ENCODE measurements around the gene SEMA4F.

The SEMA4F gene

DNA sequence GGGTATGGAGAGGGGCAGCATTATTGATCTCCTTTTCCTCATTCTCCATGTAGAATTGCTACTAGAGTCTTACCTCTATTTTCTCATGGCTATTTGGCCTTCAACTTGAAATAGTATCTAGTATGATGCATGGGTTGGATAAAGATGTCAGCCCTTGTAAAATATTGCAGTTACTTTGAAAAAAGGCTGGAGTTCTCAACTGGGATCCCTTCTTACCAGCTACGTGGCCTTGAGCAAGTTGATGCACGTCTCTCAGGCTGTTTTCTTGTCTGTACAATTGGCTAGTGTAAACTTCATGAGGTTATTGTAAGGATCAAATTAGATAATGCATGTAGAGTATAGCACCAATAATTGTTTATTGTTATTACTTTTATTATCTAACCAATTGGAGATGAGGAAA, 50.2 kb downstream of the SEMA4F start:
- in situ Hi-C loops (cut with MboI; ENCODE audit: low sequenced_read_pairs): loop anchor here (25.0 kb wide), 1 partner anchor 183 kb away; no protein-coding TSS in a partner anchor

DNA sequence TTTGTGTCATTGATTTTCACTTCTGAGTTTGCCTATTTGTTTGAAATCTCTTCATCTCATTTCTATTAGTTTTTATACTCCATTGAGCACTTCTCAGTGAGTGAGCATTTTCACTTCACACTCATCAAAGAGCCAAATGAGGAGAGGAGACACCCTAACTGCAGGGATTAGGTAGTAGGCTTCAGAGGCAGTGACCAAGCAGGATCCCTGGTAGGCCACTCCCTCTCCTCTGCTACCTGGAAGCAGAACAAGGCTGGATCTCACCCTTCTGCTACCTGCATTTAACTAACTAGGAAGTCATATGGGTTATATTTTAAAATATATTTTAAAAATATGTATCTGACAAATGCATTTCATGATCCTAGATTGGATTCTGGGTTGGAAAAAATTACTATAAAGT, 52.7 kb downstream of the SEMA4F start:
- in situ Hi-C loops (cut with MboI; ENCODE audit: low sequenced_read_pairs): loop anchor here (25.0 kb wide), 1 partner anchor 181 kb away; no protein-coding TSS in a partner anchor

- in situ Hi-C loops (cut with MboI; ENCODE audit: low sequenced_read_pairs): loop anchor here (25.0 kb wide), 1 partner anchor 179 kb away; no protein-coding TSS in a partner anchor
These were observed 53.8 kb downstream of the SEMA4F start for GRCh38 chr2:74707837-74708236.

DNA sequence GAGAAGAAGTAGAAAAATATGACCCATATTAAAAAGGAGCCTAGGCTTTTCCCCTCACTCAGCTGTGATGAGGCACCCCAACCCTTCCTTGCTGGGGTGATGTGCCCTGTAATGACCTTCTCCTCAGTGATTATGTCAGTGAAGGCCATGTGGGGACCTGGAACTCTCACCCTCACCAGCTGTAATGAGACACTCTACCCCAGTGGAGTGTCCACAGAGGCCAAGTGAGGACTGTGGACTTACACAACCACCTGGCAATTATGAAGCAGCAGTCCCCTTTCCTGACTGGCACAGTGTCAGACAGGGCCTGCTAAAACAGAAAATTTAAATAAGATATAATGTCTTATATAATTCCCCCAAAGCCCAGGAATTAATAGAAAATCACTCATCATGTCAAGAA, 54.2 kb downstream of the SEMA4F start:
- in situ Hi-C loops (cut with MboI; ENCODE audit: low sequenced_read_pairs): loop anchor here (25.0 kb wide), 1 partner anchor 179 kb away; no protein-coding TSS in a partner anchor

DNA sequence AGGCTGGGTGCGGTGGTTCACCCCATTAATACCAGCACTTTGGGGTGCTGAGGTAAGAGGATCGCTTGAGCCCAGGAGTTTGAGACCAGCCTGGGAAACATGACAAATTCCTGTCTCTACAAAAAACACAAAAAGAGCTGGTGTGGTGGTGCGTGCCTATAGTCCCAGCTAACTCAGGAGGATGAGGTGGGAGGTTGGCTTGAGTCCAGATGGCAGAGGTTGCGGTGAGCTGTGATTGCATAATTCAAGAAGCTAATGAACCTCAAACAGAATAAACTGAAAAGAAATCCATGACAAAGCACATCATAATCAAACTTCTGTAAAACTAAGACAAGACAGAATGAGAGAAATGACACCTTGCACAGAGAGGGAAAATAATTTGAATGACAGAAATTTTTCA, 54.8 kb downstream of the SEMA4F start:
- in situ Hi-C loops (cut with MboI; ENCODE audit: low sequenced_read_pairs): loop anchor here (25.0 kb wide), 1 partner anchor 178 kb away; no protein-coding TSS in a partner anchor

DNA sequence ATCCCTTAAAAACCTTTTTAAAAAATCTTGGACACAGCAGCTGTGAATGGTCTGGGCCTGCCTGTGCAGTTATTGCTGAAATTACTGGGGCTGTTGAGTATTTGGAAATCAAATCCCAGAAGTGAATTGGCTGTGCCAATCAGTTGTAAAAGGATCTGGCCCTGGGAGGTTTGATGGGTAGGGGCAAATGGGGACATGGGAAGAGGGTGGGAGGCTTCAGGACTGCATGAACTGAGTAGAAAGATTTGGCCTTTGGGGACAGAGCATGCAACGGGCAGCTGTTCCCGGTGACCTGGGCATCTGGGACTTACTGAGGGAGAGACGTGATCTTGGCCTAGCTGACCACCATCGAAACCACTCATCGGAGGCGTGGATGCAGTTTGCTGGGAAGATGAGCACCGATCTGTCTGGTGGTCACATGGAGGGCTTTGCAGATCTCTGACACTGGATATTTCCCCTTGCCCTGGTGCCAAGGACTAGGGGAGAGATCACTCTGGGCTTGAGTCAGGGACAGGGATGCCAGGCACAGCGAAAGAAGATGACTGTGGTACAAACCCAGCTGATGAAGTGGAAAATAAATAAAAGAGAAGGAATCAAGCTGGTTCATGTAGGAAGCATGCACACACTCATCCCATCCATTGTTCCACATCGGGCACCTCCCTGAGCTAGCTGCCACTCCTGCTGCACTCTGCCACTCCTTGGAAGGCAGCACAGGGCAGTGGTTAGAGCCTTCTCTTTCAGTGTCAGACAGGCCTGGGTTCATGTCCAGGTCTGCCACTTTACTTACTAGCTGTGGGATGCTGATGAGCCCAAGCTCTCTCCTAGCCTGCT, 58.4 kb downstream of the SEMA4F start:
- in situ Hi-C loops (cut with MboI; ENCODE audit: low sequenced_read_pairs): loop anchor here (25.0 kb wide), 1 partner anchor 175 kb away; no protein-coding TSS in a partner anchor

DNA sequence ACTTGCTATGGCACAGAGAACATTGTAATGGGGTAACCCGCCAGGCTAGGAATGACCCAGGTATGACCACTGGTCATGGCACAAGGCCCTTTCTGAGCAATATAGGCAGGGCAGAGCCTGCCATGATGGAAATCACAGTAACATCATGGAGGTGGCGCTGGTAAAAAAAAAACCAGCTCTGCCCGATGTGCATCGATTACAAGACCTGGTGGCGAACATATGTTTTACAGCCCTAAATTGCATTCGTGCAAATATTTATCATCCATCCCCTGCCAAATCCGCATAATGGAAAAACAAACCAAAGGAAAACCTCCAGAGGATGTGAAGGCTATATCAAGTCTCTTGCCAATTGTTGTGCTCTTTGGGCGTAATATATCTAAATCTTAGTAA, 60.6 kb downstream of the SEMA4F start:
- in situ Hi-C loops (cut with MboI; ENCODE audit: low sequenced_read_pairs): loop anchor here (25.0 kb wide), 1 partner anchor 173 kb away; no protein-coding TSS in a partner anchor

DNA sequence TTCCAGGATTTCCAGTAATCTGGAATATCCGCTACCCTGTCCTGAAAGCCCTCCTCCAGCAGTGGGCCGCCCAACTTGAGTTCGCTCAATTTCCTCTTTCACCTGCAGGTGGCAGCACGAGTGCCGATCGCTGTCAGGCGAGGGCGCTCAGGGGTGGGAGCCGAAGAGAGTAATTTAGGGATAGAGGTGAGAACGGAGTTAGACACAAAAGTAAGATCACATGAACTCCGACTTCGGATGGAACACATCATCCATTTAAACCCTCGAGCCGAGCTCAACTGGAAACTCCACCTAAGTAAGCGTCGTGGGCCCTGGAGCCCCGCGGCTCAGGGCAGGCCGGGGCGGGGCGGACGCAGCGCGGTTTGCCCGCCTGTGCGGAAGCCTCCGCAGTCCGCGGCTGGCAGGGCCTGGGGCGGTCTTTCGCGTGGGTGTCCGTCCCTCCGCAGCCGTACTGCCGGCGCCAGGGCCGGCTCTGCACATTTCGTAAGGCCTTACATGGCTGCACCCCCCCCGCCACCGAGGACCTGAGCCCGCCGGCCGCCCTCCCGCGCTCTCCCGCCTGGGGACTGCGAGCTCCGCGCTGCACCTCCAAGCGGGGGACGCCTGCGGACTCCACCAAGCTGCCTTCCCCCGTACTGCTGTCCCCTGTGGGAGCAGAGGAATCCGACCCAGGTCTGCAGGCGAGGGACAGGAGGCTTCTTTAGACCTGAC, 61.2 kb downstream of the SEMA4F start:
- in situ Hi-C loops (cut with MboI; ENCODE audit: low sequenced_read_pairs): loop anchor here (25.0 kb wide), 1 partner anchor 172 kb away; no protein-coding TSS in a partner anchor

- in situ Hi-C loops (cut with MboI; ENCODE audit: low sequenced_read_pairs): loop anchor here (25.0 kb wide), 1 partner anchor 171 kb away; no protein-coding TSS in a partner anchor
These were observed 61.8 kb downstream of the SEMA4F start for GRCh38 chr2:74715880-74716279.

DNA sequence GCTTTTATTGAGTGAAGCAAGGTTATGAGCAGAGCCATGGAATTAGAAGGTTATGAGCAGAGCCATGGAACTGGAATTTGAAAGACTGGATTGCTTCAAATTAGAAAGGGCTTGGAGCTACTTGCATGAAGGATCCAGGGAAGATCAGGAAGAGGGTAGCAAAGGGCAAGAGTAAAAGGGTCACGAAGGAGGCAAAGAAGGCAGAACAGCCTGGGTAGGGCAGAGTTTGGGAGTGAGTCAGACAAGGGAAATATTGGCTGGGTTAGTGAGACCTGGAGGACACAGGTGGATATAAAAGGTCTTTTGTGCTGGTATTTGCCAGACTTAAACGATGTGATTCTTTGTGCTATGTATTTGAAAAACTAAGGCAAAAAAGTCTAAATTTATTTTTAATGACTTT, 65.0 kb downstream of the SEMA4F start:
- in situ Hi-C loops (cut with MboI; ENCODE audit: low sequenced_read_pairs): loop anchor here (25.0 kb wide), 1 partner anchor 168 kb away; no protein-coding TSS in a partner anchor

- in situ Hi-C loops (cut with MboI; ENCODE audit: low sequenced_read_pairs): loop anchor here (25.0 kb wide), 1 partner anchor 166 kb away; no protein-coding TSS in a partner anchor
These were observed 67.3 kb downstream of the SEMA4F start for GRCh38 chr2:74721316-74721715.

DNA sequence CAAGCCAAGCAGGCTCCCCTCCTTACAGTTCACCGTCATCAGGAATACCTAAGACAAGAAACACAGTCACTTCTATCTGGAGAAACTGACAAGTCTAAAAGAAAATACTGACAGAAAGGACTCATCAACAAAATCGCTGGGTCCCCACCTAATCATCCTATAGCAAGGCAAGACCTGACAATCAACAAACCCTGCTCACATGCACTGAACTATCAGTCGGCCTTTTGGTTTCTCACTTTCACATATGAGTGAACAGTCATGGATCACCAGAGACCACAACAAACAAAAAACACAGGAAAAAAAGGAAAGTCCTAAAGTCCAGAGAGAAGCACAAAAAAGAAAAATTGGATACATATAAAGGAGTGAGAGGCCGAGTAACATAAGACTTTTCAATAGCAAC, 70.4 kb downstream of the SEMA4F start:
- in situ Hi-C loops (cut with MboI; ENCODE audit: low sequenced_read_pairs): loop anchor here (25.0 kb wide), 1 partner anchor 163 kb away; no protein-coding TSS in a partner anchor

- in situ Hi-C loops (cut with MboI; ENCODE audit: low sequenced_read_pairs): no loop called here
These were observed 71.2 kb downstream of the SEMA4F start for GRCh38 chr2:74725287-74725686.

- in situ Hi-C loops (cut with MboI; ENCODE audit: low sequenced_read_pairs): no loop called here
These were observed 74.8 kb downstream of the SEMA4F start for GRCh38 chr2:74728842-74729241.

DNA sequence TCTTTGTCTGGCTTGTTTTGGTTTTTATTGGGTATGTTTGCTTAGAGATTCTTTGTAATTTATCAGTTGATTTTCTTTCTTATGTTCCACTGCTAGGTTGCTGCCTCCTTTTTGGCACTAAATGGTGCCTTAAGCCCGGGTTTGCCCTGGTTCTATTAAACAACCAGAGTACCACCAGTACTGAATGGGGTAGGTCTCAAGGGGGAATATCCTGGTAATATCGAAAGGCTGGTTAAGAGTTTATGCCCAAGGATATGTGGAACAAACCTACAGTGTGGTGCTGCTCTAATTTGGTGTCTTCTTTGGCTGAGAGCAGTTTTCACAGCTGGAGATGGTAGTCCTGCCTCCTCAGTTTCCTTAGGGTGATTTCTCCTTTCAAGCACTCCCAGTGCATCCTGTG, 76.5 kb downstream of the SEMA4F start:
- in situ Hi-C loops (cut with MboI; ENCODE audit: low sequenced_read_pairs): no loop called here

Measured in hTERT RPE-1 (cell line).